SK-N-SH treated with all-trans-retinoic acid at 6 μM for 48 hours (cell line): ENCODE results near the gene TRAK1.

ENCODE experiments used
- ATAC-seq: fragments of 200-7000 bp; cut with Tn5 transposase; 3 replicates; pipeline ENCODE4 v1.9.1; 2020; ENCODE audit warnings: mild to moderate bottlenecking, moderate library complexity
- ARNTL ChIP-seq: fragments of 450-650 bp; formaldehyde crosslinking; IDR thresholded peaks from 2 replicates; pipeline ENCODE4 v1.5.0; 2020; ENCODE audit warnings: low read depth, mild to moderate bottlenecking, moderate library complexity, borderline replicate concordance
- BACH2 ChIP-seq: fragments of 250-450 bp; sonication (Bioruptor Pico); IDR thresholded peaks from 2 replicates; pipeline ENCODE4 v1.9.0; 2021; ENCODE audit warnings: mild to moderate bottlenecking, borderline replicate concordance
- CREB5 ChIP-seq: fragments of 250-450 bp; sonication (Bioruptor Pico); IDR thresholded peaks from 2 replicates; pipeline ENCODE4 v1.5.1; 2020; ENCODE audit warnings: low read depth, mild to moderate bottlenecking, moderate library complexity
- CSDC2 ChIP-seq: fragments of 250-450 bp; sonication (Bioruptor Pico); IDR thresholded peaks from 2 replicates; pipeline ENCODE4 v1.5.0; 2020; ENCODE audit warnings: mild to moderate bottlenecking, moderate library complexity
- CSRNP3 ChIP-seq: fragments of 250-450 bp; sonication (Bioruptor Pico); IDR thresholded peaks from 2 replicates; pipeline ENCODE4 v1.5.1; 2021; ENCODE audit warnings: mild to moderate bottlenecking, moderate library complexity
- ESRRG ChIP-seq: fragments of 250-450 bp; sonication (Bioruptor Pico); IDR thresholded peaks from 2 replicates; pipeline ENCODE4 v1.6.1; 2021; ENCODE audit warnings: mild to moderate bottlenecking
- ISL1 ChIP-seq: fragments of 250-450 bp; sonication (Bioruptor Pico); IDR thresholded peaks from 2 replicates; pipeline ENCODE4 v2.1.2; 2022; ENCODE audit warnings: mild to moderate bottlenecking, moderate library complexity
- PATZ1 ChIP-seq: fragments of 250-450 bp; sonication (Bioruptor Pico); IDR thresholded peaks from 2 replicates; pipeline ENCODE4 v1.8.0; 2020; ENCODE audit warnings: mild to moderate bottlenecking, moderate library complexity, borderline replicate concordance
- RARB ChIP-seq: fragments of 250-450 bp; sonication (Bioruptor Pico); IDR thresholded peaks from 2 replicates; pipeline ENCODE4 v1.8.0; 2021; ENCODE audit warnings: mild to moderate bottlenecking, moderate library complexity
- TCF4 ChIP-seq: fragments of 250-450 bp; sonication (Bioruptor Pico); IDR thresholded peaks from 2 replicates; pipeline ENCODE4 v1.8.0; 2021; ENCODE audit warnings: mild to moderate bottlenecking, moderate library complexity, borderline replicate concordance
- TOX ChIP-seq: fragments of 250-450 bp; sonication (Bioruptor Pico); IDR thresholded peaks from 2 replicates; pipeline ENCODE4 v1.8.0; 2021; ENCODE audit warnings: mild to moderate bottlenecking, moderate library complexity, borderline replicate concordance
- TSHZ2 ChIP-seq: fragments of 250-450 bp; sonication (Bioruptor Pico); IDR thresholded peaks from 2 replicates; pipeline ENCODE4 v1.5.0; 2020; ENCODE audit warnings: mild to moderate bottlenecking, moderate library complexity
- ZFP3 ChIP-seq: fragments of 250-450 bp; sonication (Bioruptor Pico); IDR thresholded peaks from 2 replicates; pipeline ENCODE4 v1.5.0; 2020; ENCODE audit warnings: mild to moderate bottlenecking, moderate library complexity
- ZFP30 ChIP-seq: fragments of 450-650 bp; formaldehyde crosslinking; IDR thresholded peaks from 2 replicates; pipeline ENCODE4 v1.5.0; 2022; ENCODE audit warnings: mild to moderate bottlenecking, moderate library complexity
- ZNF565 ChIP-seq: fragments of 450-650 bp; formaldehyde crosslinking; conservative IDR thresholded peaks from 2 replicates; pipeline ENCODE4 v1.5.0; 2020; ENCODE audit warnings: low read depth, mild to moderate bottlenecking, moderate library complexity

Gene TRAK1

GRCh38 chr3:42220436-42221121, 129.4 kb downstream of the TRAK1 start:
- ATAC-seq: no peak

GRCh38 chr3:42222942-42223693, 132.0 kb downstream of the TRAK1 start:
- TF ChIP-seq TOX (no peak), ZNF565 (CRISPR knock-in tag) (no peak), CREB5 (CRISPR knock-in tag) (no peak)
- no peak for ATAC-seq

More at GRCh38 chr3:42220436-42221121, 129.4 kb downstream of the TRAK1 start:
- no peak for TF ChIP-seq BACH2 (CRISPR knock-in tag)
- TF ChIP-seq ZFP30 (CRISPR knock-in tag): no peak
- TF ChIP-seq TOX: no peak
- no peak for TF ChIP-seq ARNTL (CRISPR knock-in tag)
- TF ChIP-seq TCF4 (CRISPR knock-in tag): no peak
- no peak for TF ChIP-seq ZFP3 (CRISPR knock-in tag)
- no peak for TF ChIP-seq ISL1 (CRISPR knock-in tag)
- no peak for TF ChIP-seq TSHZ2 (CRISPR knock-in tag)
- TF ChIP-seq, all 23 proteins: peak for 0

GRCh38 chr3:42224178-42224577, 133.0 kb downstream of the TRAK1 start:
- TF ChIP-seq RARB (CRISPR knock-in tag): no peak

GRCh38 chr3:42224658-42225421, 133.7 kb downstream of the TRAK1 start:
- ATAC-seq: no peak

More at GRCh38 chr3:42224178-42224577, 133.0 kb downstream of the TRAK1 start:
- ATAC-seq: no peak

More at GRCh38 chr3:42224658-42225421, 133.7 kb downstream of the TRAK1 start:
- no peak for TF ChIP-seq CSRNP3 (CRISPR knock-in tag)
- no peak for TF ChIP-seq ZNF565 (CRISPR knock-in tag)
- TF ChIP-seq ARNTL (CRISPR knock-in tag): no peak
- no peak for TF ChIP-seq BACH2 (CRISPR knock-in tag)
- no peak for TF ChIP-seq TSHZ2 (CRISPR knock-in tag)
- no peak for TF ChIP-seq ISL1 (CRISPR knock-in tag)
- TF ChIP-seq ESRRG (CRISPR knock-in tag): no peak
- TF ChIP-seq PATZ1 (CRISPR knock-in tag): no peak
- no peak for TF ChIP-seq CSDC2
